H9 (cell line): ENCODE measurements around the gene SGCD. TPM values are rescaled to one million over a fixed set of nuclear protein-coding genes. Genes with fewer than 3 reads are reported as not detected.

ENCODE experiments used
- DNase-seq: peaks from one replicate; pipeline ENCODE4 v3.0.0-alpha.2; 2017
- H2AFZ ChIP-seq: one replicate; pipeline ENCODE4 v1.6.1; 2013; ENCODE audit warnings: mild to moderate bottlenecking, low read length, control low read depth, moderate library complexity
- H2AK5ac ChIP-seq: 2 replicates; pipeline ENCODE4 v1.6.1; 2013; ENCODE audit warnings: low read length, control low read depth, mixed read lengths; ENCODE audit not compliant: insufficient read length
- H2BK120ac ChIP-seq: one replicate; pipeline ENCODE4 v1.6.1; 2013; ENCODE audit warnings: low read depth, mild to moderate bottlenecking, low read length, control low read depth, inconsistent platforms; ENCODE audit not compliant: poor library complexity, severe bottlenecking
- H2BK12ac ChIP-seq: 2 replicates; pipeline ENCODE4 v1.6.1; 2013; ENCODE audit warnings: low read length, control low read depth, mixed read lengths, low read depth; ENCODE audit not compliant: insufficient read length
- H2BK15ac ChIP-seq: 2 replicates; pipeline ENCODE4 v1.6.1; 2013; ENCODE audit warnings: low read depth, low read length, control low read depth
- H2BK20ac ChIP-seq: one replicate; pipeline ENCODE4 v1.6.1; 2013; ENCODE audit warnings: low read depth, mild to moderate bottlenecking, low read length, control low read depth, inconsistent platforms; ENCODE audit not compliant: poor library complexity, severe bottlenecking
- H2BK5ac ChIP-seq: 2 replicates; pipeline ENCODE4 v1.6.1; 2013; ENCODE audit warnings: low read length, control low read depth, mixed read lengths; ENCODE audit not compliant: insufficient read length
- H3K14ac ChIP-seq: 2 replicates; pipeline ENCODE4 v1.6.1; 2013; ENCODE audit warnings: low read length, control low read depth; ENCODE audit not compliant: insufficient read depth
- H3K18ac ChIP-seq: 2 replicates; pipeline ENCODE4 v1.6.1; 2013; ENCODE audit warnings: low read depth, mild to moderate bottlenecking, mixed read lengths, low read length, control low read depth; ENCODE audit not compliant: insufficient read length
- H3K23ac ChIP-seq: 2 replicates; pipeline ENCODE4 v1.6.1; 2013; ENCODE audit warnings: low read length, control low read depth, mixed read lengths, low read depth; ENCODE audit not compliant: insufficient read length
- H3K23me2 ChIP-seq: 2 replicates; pipeline ENCODE4 v1.6.1; 2013; ENCODE audit warnings: low read depth, mild to moderate bottlenecking, mixed read lengths, low read length, control low read depth; ENCODE audit not compliant: insufficient read length, poor library complexity, severe bottlenecking
- H3K27ac ChIP-seq: 2 replicates; pipeline ENCODE4 v1.5.1; 2013; ENCODE audit warnings: low read length, control low read depth, mixed read lengths, low read depth; ENCODE audit not compliant: insufficient read length
- H3K27me3 ChIP-seq: 2 replicates; pipeline ENCODE4 v1.6.1; 2013; ENCODE audit warnings: low read length, control low read depth, inconsistent platforms; ENCODE audit not compliant: insufficient read depth
- H3K4ac ChIP-seq: 2 replicates; pipeline ENCODE4 v1.6.1; 2013; ENCODE audit warnings: low read depth, mild to moderate bottlenecking, control low read depth, inconsistent platforms, low read length, moderate library complexity
- H3K4me1 ChIP-seq: 2 replicates; pipeline ENCODE4 v1.6.1; 2013; ENCODE audit warnings: low read length, control low read depth, inconsistent platforms; ENCODE audit not compliant: insufficient read depth
- H3K4me2 ChIP-seq: 2 replicates; pipeline ENCODE4 v1.6.1; 2013; ENCODE audit warnings: low read length, control low read depth, mixed read lengths; ENCODE audit not compliant: insufficient read length, insufficient read depth
- H3K56ac ChIP-seq: 2 replicates; pipeline ENCODE4 v1.6.1; 2013; ENCODE audit warnings: low read depth, mild to moderate bottlenecking, mixed read lengths, low read length, control low read depth; ENCODE audit not compliant: insufficient read length
- H3K79me1 ChIP-seq: 2 replicates; pipeline ENCODE4 v1.6.1; 2013; ENCODE audit warnings: low read depth, mild to moderate bottlenecking, moderate library complexity, low read length, control low read depth, inconsistent platforms; ENCODE audit not compliant: insufficient read depth, poor library complexity, severe bottlenecking
- H3K79me2 ChIP-seq: 2 replicates; pipeline ENCODE4 v1.6.1; 2013; ENCODE audit warnings: low read length, control low read depth, inconsistent platforms; ENCODE audit not compliant: insufficient read depth
- H3K9ac ChIP-seq: 2 replicates; pipeline ENCODE4 v1.6.1; 2013; ENCODE audit warnings: low read length, control low read depth, mixed read lengths; ENCODE audit not compliant: insufficient read length; ENCODE audit errors: extremely low read depth
- H3K9me3 ChIP-seq: one replicate; pipeline ENCODE4 v1.6.1; 2013; ENCODE audit warnings: low read depth, low read length, inconsistent platforms; ENCODE audit not compliant: control insufficient read depth
- H3T11ph ChIP-seq: one replicate; pipeline ENCODE4 v1.6.1; 2013; ENCODE audit warnings: mild to moderate bottlenecking, low read length, control low read depth, inconsistent platforms
- H4K20me1 ChIP-seq: one replicate; pipeline ENCODE4 v1.6.1; 2013; ENCODE audit not compliant: control insufficient read depth, insufficient read length, insufficient read depth
- H4K5ac ChIP-seq: 2 replicates; pipeline ENCODE4 v1.6.1; 2013; ENCODE audit warnings: low read depth, mild to moderate bottlenecking, mixed read lengths, low read length, control low read depth; ENCODE audit not compliant: insufficient read length
- H4K8ac ChIP-seq: replicated peaks from 2 replicates; pipeline ENCODE4 v1.6.1; 2013; ENCODE audit warnings: low read length, control low read depth, mixed read lengths, low read depth; ENCODE audit not compliant: insufficient read length
- H4K91ac ChIP-seq: 2 replicates; pipeline ENCODE4 v1.6.1; 2013; ENCODE audit warnings: low read depth, mild to moderate bottlenecking, moderate library complexity, mixed read lengths, low read length, control low read depth; ENCODE audit not compliant: insufficient read length
- H3K27ac Mint-ChIP-seq, 3 experiments: 2 replicates in 2 of 3; 3 replicates in 1 of 3; pipeline ENCODE4 v1.8.0; 2020 to 2021; ENCODE audit warnings: mixed read lengths in 3 of 3, mild to moderate bottlenecking in 1 of 3, moderate library complexity in 1 of 3
- H3K27me3 Mint-ChIP-seq: 2 replicates; pipeline ENCODE4 v1.8.0; 2021; ENCODE audit warnings: low read depth, mild to moderate bottlenecking, moderate library complexity, mixed read lengths
- H3K36me3 Mint-ChIP-seq, 3 experiments: 2 replicates in 2 of 3; 3 replicates in 1 of 3; pipeline ENCODE4 v1.8.0; 2020 to 2021; ENCODE audit warnings: low read depth in 3 of 3, mixed read lengths in 3 of 3; ENCODE audit not compliant: insufficient read depth in 1 of 3
- H3K4me1 Mint-ChIP-seq, 2 experiments: 2 replicates each; pipeline ENCODE4 v1.8.0; 2020; ENCODE audit warnings: mixed read lengths in 2 of 2
- H3K4me3 Mint-ChIP-seq, 2 experiments: 2 replicates in 1 of 2; 3 replicates in 1 of 2; pipeline ENCODE4 v1.8.0; 2020 to 2021; ENCODE audit warnings: mild to moderate bottlenecking in 2 of 2, mixed read lengths in 2 of 2, moderate library complexity in 1 of 2
- H3K9me3 Mint-ChIP-seq, 2 experiments: 2 replicates in 1 of 2; 3 replicates in 1 of 2; pipeline ENCODE4 v1.8.0; 2020; ENCODE audit warnings: mild to moderate bottlenecking in 2 of 2, mixed read lengths in 2 of 2, moderate library complexity in 1 of 2
- CTCF ChIP-seq: fragments of 200-600 bp; sonication (generic); conservative IDR thresholded peaks from 3 replicates; pipeline ENCODE4 v1.8.0; 2021; ENCODE audit warnings: antibody characterized with exemption, mild to moderate bottlenecking
- WGBS: extraction: QIAGEN DNeasy Blood & Tissue Kit; methylation state at CpG from one replicate; pipeline ENCODE4 v1.1.7; 2013; ENCODE audit warnings: missing lambda C conversion rate, low lambda C conversion rate, mixed read lengths; ENCODE audit not compliant: insufficient read length; ENCODE audit errors: extremely low coverage; 5-methylcytosine and 5-hydroxymethylcytosine counted together
- total RNA-seq: library from RNA; stranded (reverse); gene quantifications from 2 replicates; pipeline ENCODE4 v1.2.1, GENCODE V29; 2021

The SGCD gene
- total RNA-seq, 1 experiment from 2014 or later = 0.11 TPM

GRCh38 chr5:156541582-156541981, 214.6 kb downstream of the SGCD start:
- Histone ChIP-seq H2BK12ac (no peak overlapping the region), H2BK120ac (no peak overlapping the region), H4K8ac (no peak overlapping the region), H3K56ac (no peak overlapping the region), H3K18ac (no peak overlapping the region), H2BK15ac (no peak overlapping the region), H4K91ac (no peak overlapping the region), H3T11ph (no peak overlapping the region), H3K14ac (no peak overlapping the region), H4K20me1 (no peaks in the 10 kb centered on the region), H3K23ac (no peak overlapping the region), H3K27me3 (no peaks in the 10 kb centered on the region), H2AFZ (no peak overlapping the region), H3K23me2 (no peaks in the 10 kb centered on the region), H3K27ac (no peak overlapping the region), H3K4me1 (no peaks in the 10 kb centered on the region), H3K9ac (no peak overlapping the region), H2BK20ac (no peak overlapping the region), H4K5ac (no peak overlapping the region), H3K79me2 (no peaks in the 10 kb centered on the region), H2AK5ac (no peak overlapping the region), H2BK5ac (no peak overlapping the region), H3K9me3 (no peaks in the 10 kb centered on the region), H3K79me1 (no peaks in the 10 kb centered on the region), H3K4me2 (no peak overlapping the region), H3K4ac (no peak overlapping the region)
- Mint-ChIP-seq H3K9me3 (no peaks in the 10 kb centered on the region), H3K4me1 (no peaks in the 10 kb centered on the region), H3K27me3 (no peaks in the 10 kb centered on the region), H3K36me3 (no peaks in the 10 kb centered on the region), H3K27ac (no peak overlapping the region), H3K4me3 (no peak overlapping the region)
- no peak for DNase-seq
- no CpG with 5 or more reads among the region's 2 CpGs for WGBS
- TF ChIP-seq CTCF = no peak
